ENCODE data around the gene CD84.
"Not testable (repeated sequence)": the region's sequence is repeated elsewhere in the genome, so short reads cannot be mapped to it uniquely, and the experiment has no call there.

The CD84 gene

DNA sequence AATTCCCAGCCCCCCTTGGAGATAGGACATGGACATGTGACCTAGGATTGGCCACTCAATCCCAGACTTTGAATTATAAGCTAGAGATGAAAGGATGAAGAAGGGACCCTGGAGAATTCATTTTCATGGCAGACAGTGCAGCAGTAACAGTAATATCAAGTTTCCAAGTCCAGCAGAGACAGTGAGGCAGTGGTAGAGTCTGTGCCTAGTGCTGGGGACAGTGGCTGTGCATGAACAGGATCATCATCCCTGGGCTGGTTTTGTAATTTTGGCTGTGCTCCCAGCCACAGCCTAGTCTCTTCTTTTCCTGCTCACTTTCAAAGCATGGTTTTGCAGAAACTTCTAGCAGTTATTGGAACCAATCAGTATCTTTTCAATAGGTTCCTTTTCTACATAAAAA is 29.6 kb upstream of the CD84 start:
- DNase-seq (ENCODE audit: low read depth, low spot score) = no peak

- no peak for DNase-seq (ENCODE audit: low read depth, low spot score)
Measured at GRCh38 chr1:160608514-160608913, 29.2 kb upstream of the CD84 start.

DNA sequence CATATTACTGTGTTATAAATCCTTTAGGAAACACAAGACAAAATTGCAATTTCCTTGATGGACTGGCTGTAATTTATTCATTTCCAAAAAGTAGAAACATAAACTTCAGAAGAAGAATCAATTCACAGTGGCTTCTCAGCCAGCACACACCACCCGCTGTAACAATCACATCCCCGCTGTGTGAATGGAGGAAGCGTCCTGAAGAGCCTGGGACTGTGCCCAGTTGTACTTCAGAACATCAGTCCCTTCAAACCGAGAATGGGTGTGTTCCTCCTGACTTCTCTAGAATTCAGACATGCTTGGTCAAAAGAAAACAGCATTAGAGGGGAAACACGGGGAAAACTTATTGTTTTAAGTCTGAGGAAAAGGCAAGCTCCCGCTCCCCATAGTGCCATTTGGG is 28.8 kb upstream of the CD84 start:
- DNase-seq (ENCODE audit: low read depth, low spot score) = no peak

- DNase-seq (ENCODE audit: low read depth, low spot score) = no peak
Measured at GRCh38 chr1:160607672-160608032, 28.4 kb upstream of the CD84 start.

DNA sequence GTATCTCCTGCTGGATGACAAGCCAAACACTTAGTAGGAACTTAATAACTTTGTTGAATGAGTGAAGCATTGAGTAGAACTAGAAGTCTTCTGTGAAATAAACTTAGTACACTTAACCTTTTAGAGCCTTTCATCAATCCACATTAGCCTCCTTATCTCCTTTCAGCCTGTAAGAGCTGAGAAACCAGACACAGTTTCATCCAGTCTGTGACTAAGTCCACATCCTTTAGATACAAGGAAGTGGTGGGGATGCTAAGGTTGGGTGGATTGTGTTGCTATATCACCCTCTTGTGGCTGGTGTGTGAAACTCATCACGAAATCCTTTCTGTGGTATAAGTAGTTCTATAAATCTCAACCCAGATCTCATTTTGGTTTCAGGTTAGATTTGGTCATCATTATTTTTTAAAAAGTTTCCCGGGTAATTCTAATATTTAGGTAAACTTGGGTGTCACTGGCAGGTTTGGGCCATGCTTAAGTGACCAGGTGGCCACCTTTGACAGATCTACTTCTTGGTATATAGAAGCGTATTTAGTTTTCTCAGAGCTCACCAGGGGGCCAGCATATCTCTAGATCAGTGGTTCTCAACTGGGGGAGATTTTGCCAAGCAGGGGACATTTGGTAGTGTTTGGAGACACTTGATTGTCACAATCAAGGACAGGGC is 27.8 kb upstream of the CD84 start:
- peak; percentile 75 for DNase-seq (ENCODE audit: low read depth, low spot score)

- no peak for DNase-seq (ENCODE audit: low read depth, low spot score)
Measured at GRCh38 chr1:160606611-160607010, 27.3 kb upstream of the CD84 start.

DNA sequence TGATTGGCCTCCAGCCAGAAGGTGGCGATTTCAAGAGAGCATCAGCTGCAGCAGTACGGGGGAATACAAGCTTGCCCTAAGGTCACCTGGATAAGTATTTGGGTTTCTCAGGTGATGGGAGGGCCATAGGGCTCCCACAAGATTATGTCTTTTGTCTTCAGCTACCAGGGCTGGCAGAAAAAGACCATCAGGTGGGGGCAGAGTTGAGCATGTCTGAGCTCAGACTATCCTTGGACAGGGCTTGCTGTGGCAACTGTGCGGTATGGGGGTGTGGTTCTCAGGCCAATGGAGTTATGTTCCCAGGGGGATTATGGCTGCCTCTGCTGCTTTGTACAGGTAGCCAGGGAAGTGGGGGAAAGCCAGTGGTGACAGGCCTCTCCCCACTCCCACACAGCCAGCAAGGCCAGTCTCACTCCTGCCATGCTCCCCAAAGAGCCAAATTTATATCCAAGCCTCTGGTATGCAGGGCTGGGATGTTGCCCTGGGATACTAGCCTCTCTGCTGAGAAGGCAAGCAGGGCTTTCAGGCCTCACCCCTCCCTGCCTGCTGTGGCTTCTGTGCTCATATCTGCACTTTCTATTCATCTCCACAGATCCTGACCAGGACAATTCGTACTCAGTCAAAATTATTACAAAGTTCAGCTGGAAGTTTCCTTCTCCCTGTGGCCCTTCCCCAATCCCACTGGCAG is 26.6 kb upstream of the CD84 start:
- DNase-seq (ENCODE audit: low read depth, low spot score) = no peak

GRCh38 chr1:160605205-160605604 is 25.9 kb upstream of the CD84 start:
- no peak for DNase-seq (ENCODE audit: low read depth, low spot score)

- no peak for DNase-seq (ENCODE audit: low read depth, low spot score)
Measured at GRCh38 chr1:160597705-160598104, 18.4 kb upstream of the CD84 start.

GRCh38 chr1:160597051-160597450 is 17.8 kb upstream of the CD84 start:
- DNase-seq (ENCODE audit: low read depth, low spot score) = no peak

GRCh38 chr1:160590488-160590887 is 11.2 kb upstream of the CD84 start:
- DNase-seq (ENCODE audit: low read depth, low spot score) = no peak

GRCh38 chr1:160588468-160588867 is 9.2 kb upstream of the CD84 start:
- no peak for DNase-seq (ENCODE audit: low read depth, low spot score)

DNA sequence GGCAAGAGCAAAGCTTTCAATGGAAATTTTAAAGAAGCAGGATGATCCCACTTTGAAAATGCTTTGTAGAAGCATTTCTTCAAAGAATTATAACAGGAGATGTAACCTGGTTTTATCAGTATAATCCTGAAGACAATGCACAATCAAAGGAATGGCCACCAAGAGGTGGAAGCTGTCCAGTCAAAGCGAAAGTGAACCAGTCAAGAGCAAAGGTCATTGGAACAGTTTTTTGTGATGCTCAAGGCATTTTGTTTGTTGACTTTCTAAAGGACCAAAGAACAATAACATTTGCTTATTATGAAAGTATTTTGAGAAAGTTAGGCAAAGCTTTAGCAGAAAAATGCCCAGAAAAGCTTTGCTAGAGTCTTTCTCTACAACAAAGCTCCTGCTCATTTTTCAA is 5.5 kb upstream of the CD84 start:
- no peak for DNase-seq (ENCODE audit: low read depth, low spot score)

DNA sequence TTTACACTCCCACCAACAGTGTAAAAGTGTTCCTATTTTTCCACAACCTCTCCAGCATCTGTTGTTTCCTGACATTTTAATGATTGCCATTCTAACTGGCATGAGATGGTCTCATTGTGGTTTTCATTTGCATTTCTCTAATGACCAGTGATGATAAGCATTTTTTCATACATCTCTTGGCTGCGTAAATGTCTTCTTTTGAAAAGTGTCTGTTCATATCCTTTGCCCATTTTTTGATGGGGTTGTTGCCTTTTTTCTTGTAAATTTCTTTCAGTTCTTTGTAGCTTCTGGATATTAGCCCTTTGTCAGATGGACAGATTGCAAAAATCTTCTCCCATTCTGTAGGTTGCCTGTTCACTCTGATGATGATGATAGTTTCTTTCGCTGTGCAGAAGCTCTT is 3.7 kb upstream of the CD84 start:
- not testable (repeated sequence) for DNase-seq (ENCODE audit: low read depth, low spot score)

GRCh38 chr1:160581961-160582360 is 2.7 kb upstream of the CD84 start:
- no peak for DNase-seq (ENCODE audit: low read depth, low spot score)

DNA sequence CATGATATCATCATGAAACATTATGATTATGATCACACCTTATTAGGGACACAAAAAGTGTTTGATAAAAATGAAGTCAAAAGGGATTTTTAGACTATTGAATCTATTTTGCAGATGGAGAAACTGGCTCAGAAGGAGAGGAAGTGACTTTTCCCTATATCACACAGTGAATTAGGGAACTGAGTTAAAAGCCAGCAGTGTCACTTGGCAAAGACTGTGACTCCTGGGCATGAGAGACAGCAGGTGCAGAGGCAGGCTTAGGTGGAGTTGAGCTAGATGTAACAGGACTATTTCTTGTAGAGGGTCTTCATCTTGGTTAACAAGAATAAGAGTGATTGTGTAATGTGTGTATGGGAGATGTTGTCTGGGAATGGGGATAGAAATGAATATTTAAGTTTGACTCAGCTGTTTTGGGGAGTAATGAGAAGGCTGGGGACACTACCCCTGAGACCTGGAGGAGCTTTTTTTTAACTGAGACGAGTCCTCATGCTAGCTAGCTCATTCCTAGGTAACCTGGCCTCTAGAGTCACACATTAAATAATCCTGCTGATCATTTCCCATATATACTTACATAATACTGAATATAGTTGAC is 1.0 kb upstream of the CD84 start:
- DNase-seq (ENCODE audit: low read depth, low spot score) = no peak

DNA sequence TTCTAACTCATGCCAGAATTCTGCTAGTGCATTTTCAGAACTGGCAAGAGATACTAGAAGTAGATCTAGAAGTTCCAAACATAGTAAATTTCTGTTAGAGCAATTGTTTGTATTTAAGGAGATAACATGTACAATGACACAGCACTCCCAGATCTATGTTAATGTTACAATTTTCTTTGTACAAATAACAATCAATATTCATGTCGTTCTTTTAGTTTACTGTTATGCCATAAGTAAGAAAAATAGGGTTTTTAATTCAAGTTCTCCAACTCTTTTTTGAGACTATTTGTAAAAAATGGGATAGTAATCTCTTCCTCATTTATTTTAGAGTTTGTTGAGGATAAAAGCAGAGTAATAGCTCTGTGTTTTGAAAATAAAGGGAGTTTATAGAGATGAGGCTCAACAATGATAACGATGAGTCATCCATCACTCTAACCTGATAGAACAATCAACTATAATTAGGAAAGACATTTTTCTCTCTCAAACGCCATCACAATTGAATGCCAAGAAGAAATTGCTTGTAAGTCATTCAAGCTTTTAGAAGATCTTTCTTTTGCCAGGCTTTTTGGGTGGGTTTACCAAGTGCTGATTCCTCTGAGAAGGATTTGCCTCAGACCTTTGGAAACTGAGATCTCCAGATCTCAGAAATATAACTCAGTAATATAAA is 638 bp downstream of the CD84 start:
- DNase-seq (ENCODE audit: low read depth, low spot score) = no peak

DNA sequence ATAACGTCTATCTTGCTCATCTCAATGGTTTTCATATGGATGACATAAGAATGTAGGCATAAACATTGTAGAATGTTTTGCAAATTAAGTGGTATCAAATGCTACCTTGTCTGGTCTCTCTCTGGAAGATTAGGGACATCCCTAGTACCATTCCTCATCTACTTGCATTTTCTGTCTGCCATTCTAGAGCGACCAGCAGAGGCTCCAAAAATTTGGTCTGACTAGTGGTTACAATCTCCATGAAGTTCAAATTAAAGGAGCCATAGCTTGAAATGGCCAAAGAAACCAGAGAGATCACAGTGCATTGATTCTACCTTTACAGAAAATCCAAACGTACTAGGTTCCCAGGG is 1.1 kb downstream of the CD84 start:
- no peak for DNase-seq (ENCODE audit: low read depth, low spot score)

GRCh38 chr1:160577671-160578070 is 1.6 kb downstream of the CD84 start:
- no peak for DNase-seq (ENCODE audit: low read depth, low spot score)

DNA sequence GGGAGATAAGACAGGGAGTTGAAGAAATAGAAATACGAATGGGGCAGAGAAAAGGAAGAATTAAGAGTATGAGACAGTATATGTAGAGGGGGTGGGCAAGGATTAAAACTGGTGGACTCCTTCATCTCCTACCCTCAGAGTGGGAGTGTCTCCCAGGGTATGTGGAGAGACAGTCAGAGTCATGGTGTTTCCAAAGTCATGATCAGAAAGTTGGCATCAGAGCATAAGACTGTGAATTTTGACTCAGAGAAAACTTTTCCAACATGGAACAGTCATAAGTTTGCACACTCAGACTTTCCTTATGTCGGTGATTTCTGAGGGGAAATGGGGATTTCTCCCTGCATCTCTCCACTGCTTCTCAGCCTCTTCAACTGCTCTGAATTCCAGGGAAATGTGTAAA is 2.4 kb downstream of the CD84 start:
- no peak for DNase-seq (ENCODE audit: low read depth, low spot score)

GRCh38 chr1:160576390-160576789 is 2.9 kb downstream of the CD84 start:
- DNase-seq (ENCODE audit: low read depth, low spot score) = no peak

DNA sequence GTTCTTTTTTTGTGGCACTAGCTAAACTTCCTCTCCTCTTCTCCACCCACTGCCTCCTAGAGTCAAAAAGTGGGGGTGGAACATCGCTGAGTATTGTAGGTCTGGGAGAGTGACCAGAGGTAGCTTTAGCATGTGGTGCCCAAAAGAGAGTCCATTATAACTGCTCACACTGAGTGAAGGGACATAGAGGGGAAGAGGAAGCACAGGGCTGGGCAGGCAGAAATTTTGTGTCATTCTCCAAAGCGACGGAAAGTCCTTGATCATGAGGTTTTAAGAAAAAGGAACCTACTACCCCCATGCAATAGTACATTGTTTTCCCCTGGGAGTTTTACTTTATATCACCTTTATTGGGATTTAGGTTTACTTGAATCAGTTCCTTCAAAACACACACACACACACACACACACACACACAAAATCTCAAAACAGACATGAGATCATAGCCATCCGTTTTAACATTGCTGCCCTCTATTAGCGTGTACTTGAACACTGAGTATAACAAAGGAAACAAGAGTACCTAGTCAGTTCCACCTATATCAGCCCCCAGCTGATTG is 4.1 kb downstream of the CD84 start:
- DNase-seq (ENCODE audit: low read depth, low spot score) = no peak

DNA sequence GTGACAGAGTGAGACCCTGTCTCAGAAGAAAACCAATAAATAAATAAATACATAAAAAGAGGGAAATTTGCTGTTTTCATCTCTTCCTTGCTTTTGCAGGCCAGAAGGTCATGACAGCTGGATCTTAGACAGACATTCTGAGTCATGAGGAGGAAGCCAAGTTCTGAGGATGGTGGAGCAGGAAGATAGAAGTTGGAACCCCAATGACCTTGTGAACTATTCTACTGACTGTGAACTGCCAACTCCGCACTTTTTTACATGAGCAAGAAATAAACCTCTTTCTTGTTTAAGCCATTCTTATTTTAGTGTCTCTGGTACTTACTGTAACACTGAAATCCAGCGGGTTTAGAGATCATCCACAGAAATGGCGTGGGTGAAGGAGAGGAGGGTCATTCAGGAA is 8.5 kb downstream of the CD84 start:
- DNase-seq (ENCODE audit: low read depth, low spot score) = no peak
